Loucy (cell line): ENCODE results near the gene OPA3.

Source experiments
- H2AFZ ChIP-seq: fragments of 200-600 bp; sonication (generic); 2 replicates; pipeline ENCODE4 v1.6.0; 2016; ENCODE audit warnings: antibody characterized with exemption, mild to moderate bottlenecking, low read length, moderate library complexity
- H3F3A ChIP-seq: fragments of 200-600 bp; 2 replicates; pipeline ENCODE4 v1.6.0; 2016; ENCODE audit warnings: antibody characterized with exemption, low read depth, mild to moderate bottlenecking
- H3K27me3 ChIP-seq: fragments of 200-600 bp; sonication (generic); 2 replicates; pipeline ENCODE4 v1.6.1; 2014; ENCODE audit warnings: low read length, mild to moderate bottlenecking; ENCODE audit not compliant: insufficient read depth, poor library complexity, severe bottlenecking
- H3K36me3 ChIP-seq: fragments of 200-600 bp; sonication (generic); 2 replicates; pipeline ENCODE4 v1.6.1; 2016; ENCODE audit warnings: low read length; ENCODE audit not compliant: insufficient read depth
- H3K4me1 ChIP-seq: fragments of 200-600 bp; sonication (generic); 2 replicates; pipeline ENCODE4 v1.5.1; 2014; ENCODE audit warnings: low read length, mild to moderate bottlenecking; ENCODE audit not compliant: insufficient read depth, poor library complexity, severe bottlenecking
- H3K4me2 ChIP-seq: fragments of 200-600 bp; sonication (generic); 2 replicates; pipeline ENCODE4 v1.6.0; 2014; ENCODE audit warnings: antibody characterized with exemption, low read length, low read depth, mild to moderate bottlenecking; ENCODE audit not compliant: poor library complexity, severe bottlenecking
- H3K4me3 ChIP-seq: fragments of 200-600 bp; sonication (generic); 2 replicates; pipeline ENCODE4 v1.5.1; 2014; ENCODE audit warnings: low read length, mild to moderate bottlenecking, mixed read lengths; ENCODE audit not compliant: poor library complexity, severe bottlenecking
- H3K79me2 ChIP-seq: fragments of 200-600 bp; sonication (generic); 2 replicates; pipeline ENCODE4 v1.6.1; 2014; ENCODE audit warnings: low read length; ENCODE audit not compliant: insufficient read depth
- H3K9ac ChIP-seq: fragments of 200-600 bp; sonication (generic); 2 replicates; pipeline ENCODE4 v1.6.0; 2014; ENCODE audit warnings: mild to moderate bottlenecking, low read depth, low read length, moderate library complexity; ENCODE audit not compliant: poor library complexity, severe bottlenecking
- H3K9me2 ChIP-seq: fragments of 200-600 bp; sonication (generic); replicated peaks from 2 replicates; pipeline ENCODE4 v1.6.1; 2016; ENCODE audit warnings: low read depth, low read length, mixed read lengths
- H3K9me3 ChIP-seq: fragments of 200-600 bp; sonication (generic); 2 replicates; pipeline ENCODE4 v1.6.1; 2014; ENCODE audit warnings: mild to moderate bottlenecking, antibody characterized with exemption, low read length, low read depth; ENCODE audit not compliant: insufficient read depth
- H4K20me1 ChIP-seq: fragments of 200-600 bp; sonication (generic); 2 replicates; pipeline ENCODE4 v1.6.0; 2014; ENCODE audit warnings: antibody characterized with exemption, low read length, mild to moderate bottlenecking; ENCODE audit not compliant: insufficient read depth, poor library complexity, severe bottlenecking
- CTCF ChIP-seq: fragments of 200-600 bp; sonication (generic); conservative IDR thresholded peaks from 2 replicates; pipeline ENCODE4 v1.5.1; 2014; ENCODE audit warnings: mild to moderate bottlenecking, antibody characterized with exemption, low read length
- EZH2phosphoT487 ChIP-seq: fragments of 200-600 bp; IDR thresholded peaks from 2 replicates; pipeline ENCODE4 v1.6.1; 2018; ENCODE audit warnings: antibody characterized with exemption, mild to moderate bottlenecking, moderate library complexity, borderline replicate concordance

The OPA3 gene

DNA sequence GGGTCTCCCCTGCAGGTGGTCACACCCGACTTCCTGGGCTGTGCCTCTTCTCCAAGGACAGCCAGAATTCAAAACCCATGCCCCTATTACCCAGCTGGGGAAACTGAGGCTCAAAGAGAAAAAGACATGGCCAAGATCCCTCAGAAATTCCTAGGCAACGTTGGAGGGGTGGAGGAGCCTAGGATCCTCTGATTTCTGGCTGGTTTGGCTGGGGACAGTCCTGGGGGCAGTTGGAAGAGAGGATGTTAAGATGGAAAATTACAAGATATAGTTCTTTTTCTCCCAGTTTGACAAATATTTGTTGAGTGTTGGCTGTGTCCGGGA, 74.9 kb downstream of the OPA3 start:
- Histone ChIP-seq H3K79me2 (peaks cover 77% of the 10 kb centered on the region), H3K36me3 (peaks cover 15% of the 10 kb centered on the region; the same call in 1 of the 2 replicates), H2AFZ (no peak overlapping the region), H3K4me3 (peak overlapping the region; percentile 99), H3K9me3 (no peaks in the 10 kb centered on the region), H3K27me3 (peaks cover 13% of the 10 kb centered on the region), H4K20me1 (peaks cover 61% of the 10 kb centered on the region), H3K9ac (peak overlapping the region; percentile 100), H3K4me2 (peak overlapping the region; percentile 88), H3K4me1 (peaks cover 47% of the 10 kb centered on the region), H3K9me2 (no peaks in the 10 kb centered on the region), H3F3A (no peaks in the 10 kb centered on the region)
- TF ChIP-seq CTCF: no peak

DNA sequence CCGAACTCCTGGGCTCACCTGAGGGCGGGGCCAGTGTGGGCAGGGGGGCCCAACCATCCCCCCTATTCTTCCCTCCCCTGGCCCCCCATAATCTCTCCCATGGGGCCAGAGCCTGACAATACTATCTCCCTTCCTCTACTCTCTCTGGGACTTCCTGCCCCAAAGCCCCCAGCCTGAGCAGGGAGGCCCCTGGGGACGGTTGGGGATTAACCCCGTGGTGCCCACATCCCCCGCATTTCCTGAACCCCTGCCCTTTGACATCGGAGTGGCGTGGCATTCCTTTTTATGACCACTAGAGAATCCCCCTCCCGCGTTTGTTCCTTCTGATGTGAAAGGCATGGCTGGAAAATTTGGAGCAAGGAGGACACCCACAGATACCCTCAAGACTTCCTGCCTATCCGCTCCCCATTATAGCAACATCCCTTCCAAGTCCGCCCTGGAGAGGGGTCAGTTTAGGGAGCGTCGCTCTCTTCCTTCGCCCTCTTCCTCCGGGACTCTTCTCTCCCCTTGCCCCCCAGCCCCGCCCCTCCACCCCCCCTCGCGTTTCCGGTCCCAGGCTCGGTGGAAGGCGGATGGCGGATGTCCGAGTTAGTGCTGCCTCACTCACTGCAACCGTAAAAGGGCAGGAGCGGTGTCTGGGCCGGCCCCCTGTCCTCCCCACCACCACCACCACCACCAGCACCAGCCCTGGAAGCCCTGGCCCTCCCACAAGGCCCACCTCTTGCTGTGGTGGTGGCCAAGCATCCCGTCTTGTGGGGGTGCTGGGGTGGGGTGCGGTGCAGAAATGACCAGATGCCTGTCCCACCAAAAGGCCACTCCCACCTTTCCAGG, 75.5 kb downstream of the OPA3 start:
- Histone ChIP-seq H3K4me3 (peak overlapping the region; percentile 99), H3K9ac (peak overlapping the region; percentile 100), H3K36me3 (peaks cover 9% of the 10 kb centered on the region; the same call in 1 of the 2 replicates), H4K20me1 (peaks cover 55% of the 10 kb centered on the region), H3K27me3 (peaks cover 13% of the 10 kb centered on the region), H3K4me1 (peaks cover 41% of the 10 kb centered on the region), H3K9me3 (no peaks in the 10 kb centered on the region), H3F3A (no peaks in the 10 kb centered on the region), H3K4me2 (peak overlapping the region; percentile 88), H2AFZ (no peak overlapping the region), H3K79me2 (peaks cover 72% of the 10 kb centered on the region), H3K9me2 (no peaks in the 10 kb centered on the region)
- TF ChIP-seq EZH2phosphoT487 (no peak), CTCF (peak; percentile 28; the same call in 1 of the 2 replicates)

DNA sequence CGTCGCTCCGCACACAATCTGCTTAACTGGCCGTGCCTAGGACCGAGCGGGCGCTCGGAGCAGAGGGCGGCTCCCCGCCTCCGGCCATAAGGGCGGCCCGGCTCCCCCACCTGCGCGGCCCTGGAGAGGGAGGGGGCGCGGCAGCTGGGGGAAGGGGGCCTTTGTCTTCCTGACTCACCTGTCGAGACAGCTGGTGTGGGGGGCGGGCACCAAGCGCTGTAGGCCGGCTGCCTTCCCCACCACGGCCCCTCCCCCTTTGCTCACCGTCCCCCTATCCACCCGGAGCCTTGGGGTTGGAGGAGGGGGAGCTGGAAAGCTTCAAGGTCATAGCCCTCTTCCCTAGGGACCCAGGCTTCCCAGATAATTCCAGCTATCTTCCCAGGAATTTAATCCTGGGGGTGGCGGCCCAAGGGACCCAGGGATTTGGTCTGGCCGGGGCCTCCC, 76.2 kb downstream of the OPA3 start:
- peaks cover 35% of the 10 kb centered on the region for H3K4me1 ChIP-seq
- H3K36me3 ChIP-seq: 0 out of 2 replicates have a peak, but pooled peaks cover 4% of the 10 kb centered on the region
- peaks cover 50% of the 10 kb centered on the region for H4K20me1 ChIP-seq
- peak overlapping the region; percentile 99 for H3K4me3 ChIP-seq
- H3K9ac ChIP-seq: peak overlapping the region; percentile 100
- peaks cover 13% of the 10 kb centered on the region for H3K27me3 ChIP-seq
- TF ChIP-seq CTCF (no peak), EZH2phosphoT487 (no peak)
- H3K9me3 ChIP-seq: no peaks in the 10 kb centered on the region
- no peak overlapping the region for H2AFZ ChIP-seq
- H3K79me2 ChIP-seq: peaks cover 65% of the 10 kb centered on the region
- no peaks in the 10 kb centered on the region for H3K9me2 ChIP-seq
- no peaks in the 10 kb centered on the region for H3F3A ChIP-seq
- H3K4me2 ChIP-seq: peak overlapping the region; percentile 88
